Stimulated activated CD4-positive, alpha-beta T cell treated with anti-CD3 and anti-CD28 coated beads, TNF-alpha, amount 100 ng/mL, for 4 hours (primary cell): ENCODE results near the gene CLDN5.
"Not testable (repeated sequence)": the region's sequence is repeated elsewhere in the genome, so short reads cannot be mapped to it uniquely, and the experiment has no call there.

Experiments used
- DNase-seq, 3 experiments: peaks; one replicate each; pipeline ENCODE4 v3.0.0-alpha.2; 2020; ENCODE audit warnings: low read depth in 3 of 3

CLDN5 gene

DNA sequence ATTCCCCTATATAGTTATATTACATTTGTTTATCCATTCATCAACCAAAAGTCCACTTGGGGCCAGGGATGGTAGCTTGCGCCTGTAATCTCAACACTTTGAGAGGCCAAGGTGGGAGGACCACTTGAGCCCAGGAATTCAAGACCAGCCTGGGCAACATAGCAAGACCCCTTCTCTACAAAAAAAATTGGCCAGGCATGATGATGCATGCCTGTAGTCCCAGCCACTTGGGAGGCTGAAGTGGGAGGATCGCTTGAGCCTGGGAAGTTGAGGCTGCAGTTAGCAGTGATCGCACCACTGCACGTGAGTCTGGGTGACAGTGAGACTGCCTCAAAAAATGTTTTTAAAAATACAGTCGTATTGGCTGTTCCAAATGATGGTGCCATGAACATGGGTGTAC, 24.2 kb upstream of the CLDN5 start:
- DNase-seq: not testable (repeated sequence)

- no peak for DNase-seq
Measured at GRCh38 chr22:19547620-19548019, 23.4 kb upstream of the CLDN5 start.

GRCh38 chr22:19546680-19547079, 22.5 kb upstream of the CLDN5 start:
- no peak for DNase-seq

DNA sequence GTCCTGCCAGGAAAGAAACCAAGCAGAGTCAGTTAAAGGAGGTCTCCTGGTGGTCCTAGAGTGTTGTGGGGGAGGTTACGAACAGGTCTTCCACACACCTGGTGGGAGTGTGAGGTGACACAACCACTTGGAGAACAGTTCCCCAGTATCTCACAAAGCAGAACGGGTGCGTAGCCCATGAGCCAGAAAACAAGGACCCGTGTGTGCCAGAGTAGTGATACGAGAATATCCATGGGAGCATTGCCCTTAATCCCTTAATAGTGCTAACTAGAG, 21.7 kb upstream of the CLDN5 start:
- DNase-seq: no peak

DNA sequence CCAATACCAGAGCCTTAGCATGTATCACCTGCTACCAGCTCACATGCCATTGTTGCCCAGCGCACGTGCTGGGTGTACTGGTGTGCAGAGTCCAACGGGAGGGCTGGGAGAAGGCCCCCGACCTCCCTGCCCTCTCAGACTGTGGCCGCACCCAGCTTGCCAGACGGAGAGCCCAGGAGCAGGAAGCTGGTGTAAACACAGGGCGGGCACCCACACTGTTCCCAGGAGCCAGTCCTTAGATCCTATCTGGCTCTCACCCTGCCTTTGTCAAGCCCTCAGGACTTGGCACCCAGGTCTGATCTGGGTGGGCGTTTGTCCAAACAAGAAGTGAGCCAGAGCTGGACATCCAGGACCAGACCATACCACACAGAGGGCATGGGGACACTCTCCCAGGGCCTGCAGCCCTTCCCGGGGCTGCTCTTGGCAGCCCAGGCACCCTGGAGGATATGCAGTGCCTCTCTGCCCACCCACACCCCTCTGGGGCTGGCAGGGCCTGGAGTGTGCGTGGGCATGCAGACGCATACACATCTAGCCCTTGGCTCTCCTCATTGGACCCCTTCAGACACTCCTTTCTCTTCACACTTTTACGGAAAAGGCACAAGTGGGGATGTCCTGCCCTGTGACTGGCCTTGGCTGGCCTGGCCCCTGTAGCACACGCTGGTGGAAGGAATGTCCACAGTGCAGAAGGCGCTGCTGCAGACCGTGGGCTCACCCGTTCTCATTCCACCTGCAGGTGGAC, 19.9 kb upstream of the CLDN5 start:
- no peak for DNase-seq

- DNase-seq: no peak
Measured at GRCh38 chr22:19540394-19540793, 16.2 kb upstream of the CLDN5 start.

DNA sequence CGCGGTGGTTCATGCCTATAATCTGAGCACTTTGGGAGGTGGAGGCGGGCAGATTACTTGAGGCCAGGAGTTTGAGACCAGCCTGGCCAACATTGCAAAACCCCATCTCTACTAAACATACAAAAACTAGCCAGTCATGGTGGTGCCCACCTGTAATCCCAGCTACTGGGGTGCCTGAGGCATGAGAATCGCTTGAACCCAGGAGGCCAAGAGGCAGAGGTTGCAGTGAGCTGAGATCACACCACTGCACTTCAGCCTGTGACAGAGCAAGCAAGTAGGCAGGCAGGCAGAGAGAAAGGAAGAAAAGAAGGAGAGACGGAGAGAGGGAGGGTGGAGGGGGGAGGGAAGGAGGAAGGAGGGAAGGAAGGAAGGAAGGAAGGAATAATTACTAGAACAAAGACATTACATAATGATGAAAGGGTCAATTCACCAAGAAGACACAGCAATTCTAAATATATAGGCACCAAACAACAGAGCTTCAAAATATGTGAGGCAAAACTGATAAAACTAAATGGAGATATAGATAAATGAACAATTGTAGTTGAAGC, 13.8 kb upstream of the CLDN5 start:
- DNase-seq: no peak

- no peak for DNase-seq
Measured at GRCh38 chr22:19536564-19536963, 12.4 kb upstream of the CLDN5 start.

- DNase-seq: no peak
Measured at GRCh38 chr22:19535001-19535400, 10.8 kb upstream of the CLDN5 start.

- DNase-seq: no peak
Measured at GRCh38 chr22:19533857-19534256, 9.6 kb upstream of the CLDN5 start.

DNA sequence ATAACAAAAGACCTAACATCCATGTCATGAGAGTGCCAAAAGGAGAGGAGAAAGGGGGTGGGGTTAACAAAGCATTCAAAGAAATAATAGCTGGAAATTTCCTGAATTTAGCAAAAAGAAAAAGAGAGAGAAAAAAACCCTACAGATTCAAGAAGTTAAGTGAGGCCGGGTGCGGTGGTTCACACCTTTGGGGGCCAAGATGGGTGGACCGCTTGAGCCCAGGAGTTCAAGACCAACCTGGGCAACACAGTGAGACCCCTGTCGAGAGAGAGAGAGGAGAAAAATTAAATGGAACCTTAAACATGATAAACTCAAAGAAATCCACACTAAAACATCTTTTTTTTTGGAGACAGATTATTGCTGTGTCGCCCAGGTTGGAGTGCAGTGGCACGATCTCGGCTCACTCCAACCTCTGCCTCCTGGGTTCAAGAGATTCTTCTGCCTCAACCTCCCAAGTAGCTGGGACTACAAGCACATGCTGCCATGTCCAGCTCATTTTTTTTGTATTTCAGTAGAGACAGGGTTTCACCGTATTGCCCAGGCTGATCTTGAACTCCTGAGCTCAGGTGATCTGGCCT, 8.9 kb upstream of the CLDN5 start:
- DNase-seq: no peak

- not testable (repeated sequence) for DNase-seq
Measured at GRCh38 chr22:19531327-19531726, 7.1 kb upstream of the CLDN5 start.

DNA sequence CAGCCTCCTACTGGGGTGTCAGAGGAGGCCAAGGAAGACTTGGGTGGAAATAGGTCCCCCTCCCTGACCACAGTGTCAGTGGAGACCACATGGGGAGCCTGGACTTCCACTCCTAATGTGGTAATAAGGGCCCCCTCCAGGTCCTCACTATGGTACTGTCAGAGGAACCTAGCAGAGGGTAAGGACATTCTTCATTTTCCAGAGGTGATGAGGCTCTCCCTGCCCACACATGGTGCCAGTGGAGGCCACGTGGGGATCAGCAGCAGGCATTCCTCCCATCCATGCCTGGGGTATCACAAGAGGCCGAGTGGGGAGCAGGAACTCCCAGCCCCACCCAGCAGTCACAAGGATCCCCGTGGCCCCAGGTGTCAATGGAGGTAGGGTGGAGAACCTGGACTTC, 6.5 kb upstream of the CLDN5 start:
- DNase-seq: no peak

DNA sequence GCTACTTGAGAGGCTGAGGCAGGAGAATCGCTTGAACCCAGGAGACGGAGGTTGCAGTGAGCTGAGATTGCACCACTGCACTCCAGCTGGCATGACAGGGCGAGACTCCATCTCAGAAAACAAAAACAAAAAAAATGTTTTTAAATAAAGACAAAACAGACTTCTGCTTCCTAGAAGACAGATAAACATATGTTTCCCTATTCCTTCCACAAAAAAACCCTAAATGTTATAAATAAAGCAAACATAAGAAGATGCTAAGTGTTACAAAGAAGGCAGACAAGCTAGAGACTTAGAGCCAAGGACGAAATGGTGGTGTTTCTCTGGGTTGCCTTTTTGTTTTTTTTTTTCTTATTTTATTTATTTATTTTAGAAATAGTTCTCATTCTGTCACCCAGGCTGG, 5.6 kb upstream of the CLDN5 start:
- no peak for DNase-seq

- no peak for DNase-seq
Measured at GRCh38 chr22:19527861-19528417, 3.7 kb upstream of the CLDN5 start.

- no peak for DNase-seq
Measured at GRCh38 chr22:19527321-19527721, 3.1 kb upstream of the CLDN5 start.

DNA sequence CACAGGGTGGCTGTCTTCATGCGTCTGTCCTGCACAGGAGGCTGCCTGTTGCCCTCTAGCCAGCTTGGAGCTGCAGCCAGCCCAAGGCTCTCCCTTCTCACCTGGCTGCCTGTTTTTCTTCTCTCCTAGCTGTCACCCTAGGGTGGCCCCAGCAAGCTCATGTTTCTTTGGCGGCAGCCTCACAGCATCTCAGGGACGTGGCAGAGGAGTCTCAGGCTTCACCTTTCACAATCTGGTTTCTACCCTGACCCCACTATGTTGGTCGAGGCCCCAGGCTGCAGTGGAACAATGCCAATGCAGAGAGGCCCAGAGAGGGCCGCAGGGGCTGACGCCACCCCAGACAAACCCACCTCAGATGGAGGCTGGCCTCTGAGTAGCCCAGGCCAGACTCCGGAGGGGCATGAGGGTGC, 2.5 kb upstream of the CLDN5 start:
- DNase-seq: no peak

- DNase-seq: no peak
Measured at GRCh38 chr22:19526076-19526701, 2.0 kb upstream of the CLDN5 start.

GRCh38 chr22:19525666-19526065, 1.5 kb upstream of the CLDN5 start:
- DNase-seq: no peak

DNA sequence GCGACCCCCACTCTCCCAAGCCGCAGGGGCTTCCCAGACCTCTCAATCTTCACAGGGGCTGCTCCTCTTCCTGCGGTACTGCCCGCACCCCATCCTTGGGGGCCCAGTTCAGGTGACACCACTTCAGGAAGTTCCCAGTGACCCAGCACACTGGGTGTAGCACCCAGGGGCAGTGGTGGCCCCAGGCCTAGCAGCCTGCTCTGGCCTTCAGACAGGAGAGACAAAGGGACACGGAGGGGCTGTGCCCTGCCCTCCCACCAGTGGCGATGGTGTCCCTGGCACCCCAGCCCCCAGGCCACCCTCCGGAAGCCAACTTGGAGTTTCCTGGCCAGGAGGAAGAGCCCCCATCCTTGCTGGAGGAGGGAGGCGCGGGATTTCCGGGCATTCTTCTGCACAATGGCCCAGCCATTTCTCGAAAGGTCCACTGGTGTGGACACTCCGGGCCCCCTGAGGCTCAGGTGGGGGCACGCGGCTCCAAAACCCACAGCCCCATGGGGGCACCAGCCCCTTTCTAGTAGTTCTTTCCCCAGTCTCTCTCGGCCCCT, 978 bp upstream of the CLDN5 start:
- no peak for DNase-seq

- no peak for DNase-seq
Measured at GRCh38 chr22:19523240-19524169, 705 bp downstream of the CLDN5 start.

GRCh38 chr22:19522881-19523239, 1.4 kb downstream of the CLDN5 start:
- no peak for DNase-seq
